Heart left ventricle (tissue), 16 donors: Measurements from ENCODE around the gene CALM1. TPM values are rescaled to one million over a fixed set of nuclear protein-coding genes. Genes with fewer than 3 reads are reported as not detected.
A peak's percentile ranks its signal among the peaks of the same experiment; 100 is the strongest.
"Not testable (repeated sequence)": the region's sequence is repeated elsewhere in the genome, so short reads cannot be mapped to it uniquely, and the experiment has no call there.

ENCODE experiments used
- ATAC-seq, 4 donors: fragments of 200-7000 bp; cut with Tn5 transposase; one replicate each; pipeline ENCODE4 v1.9.1; 2020 to 2022; ENCODE audit warnings: moderate library complexity in 4 of 4, mild to moderate bottlenecking in 3 of 4, moderate number of reproducible peaks in 1 of 4
- DNase-seq, 5 donors: peaks; one replicate each; pipeline ENCODE4 v3.0.0-alpha.2; 2020
- H3K27ac ChIP-seq, 12 donors: fragments of 200-600 bp; sonication (generic) in 4 of 12; one replicate each; pipeline versions ENCODE4 v1.5.0 to v1.8.0; 2016 to 2022; ENCODE audit warnings: mild to moderate bottlenecking in 2 of 12
- H3K27me3 ChIP-seq, 9 donors: fragments of 200-600 bp; sonication (generic) in 2 of 9; one replicate each; pipeline versions ENCODE4 v1.5.1 to v1.8.0; 2016 to 2022; ENCODE audit warnings: mild to moderate bottlenecking in 3 of 9
- H3K36me3 ChIP-seq, 9 donors: fragments of 200-600 bp; sonication (generic) in 2 of 9; one replicate each; pipeline versions ENCODE4 v1.5.0 to v1.8.0; 2018 to 2022; ENCODE audit warnings: mild to moderate bottlenecking in 2 of 9
- H3K4me1 ChIP-seq, 12 donors: fragments of 200-600 bp; sonication (generic) in 4 of 12; one replicate each; pipeline versions ENCODE4 v1.5.0 to v1.8.0; 2016 to 2022; ENCODE audit warnings: mild to moderate bottlenecking in 3 of 12
- H3K4me3 ChIP-seq, 12 donors: fragments of 200-600 bp; sonication (generic) in 4 of 12; one replicate each; pipeline versions ENCODE4 v1.5.0 to v1.8.0; 2017 to 2022; ENCODE audit warnings: mild to moderate bottlenecking in 9 of 12, moderate library complexity in 4 of 12
- H3K9me3 ChIP-seq, 12 donors: fragments of 200-600 bp; sonication (generic) in 4 of 12; one replicate each; pipeline versions ENCODE4 v1.5.0 to v1.8.0; 2016 to 2022; ENCODE audit warnings: mild to moderate bottlenecking in 1 of 12
- CTCF ChIP-seq, 12 donors: fragments of 200-600 bp; sonication (generic) in 4 of 12; IDR thresholded peaks; one replicate each; pipeline versions ENCODE4 v1.5.0 to v1.8.0; 2018 to 2022; ENCODE audit warnings: antibody characterized with exemption in 12 of 12, mild to moderate bottlenecking in 5 of 12
- POLR2A ChIP-seq, 2 donors: fragments of 450-650 bp; IDR thresholded peaks; one replicate each; pipeline ENCODE4 v1.6.1; 2017; ENCODE audit warnings: antibody characterized with exemption in 2 of 2, mild to moderate bottlenecking in 2 of 2, moderate library complexity in 2 of 2
- WGBS, 4 donors: extraction: QIAGEN DNeasy Blood & Tissue Kit in 2 of 4; methylation state at CpG; one replicate each; pipeline versions ENCODE4 v1.1.5 to v1.1.7; 2013 to 2018; 5-methylcytosine and 5-hydroxymethylcytosine counted together
- intact Hi-C, 10 donors: fragments of 100-400 bp; cut with DNase I; formaldehyde crosslinking; loops; one replicate each; pipeline versions ENCODE4 v1.11.1 to v1.14.2; 2022
- polyA plus RNA-seq, 2 donors: library from polyadenylated mRNA; stranded (reverse); fragments of 200-250 nt; gene quantifications; one replicate each; pipeline ENCODE4 v1.2.3, GENCODE V29; 2013
- total RNA-seq, 9 donors: library from RNA; depleted of rRNA in 2 of 9; stranded (reverse); fragments of >200 nt in 2 of 9; fragmentation: NEBNext Ultra II Directional in 3 of 9; extraction: Animal tissue kit (Norgen Biotek cat#: 25700) in 3 of 9; gene quantifications; one replicate each; pipeline versions ENCODE4 v1.1.0 to v1.2.4, GENCODE V29; 2016 to 2023
- donor health status: ischemic (EF 13 %, LVEDD 7.1; RV severe dilation, severe dysfunction).
- donor health status: healthy with polysubstance abuse.
- donor health status: DM: no; HTN: yes; CAD: no.
- donor health status: DM: no; HTN: no; CAD: no.
- donor health status: ischemic (EF 25% LVEDD 6.9; RV normal size, moderate dysfunction).
- donor health status: ischemic (EF 25% LVEDD 5.7; RV mildly dilated, moderate dysfunction).
- donor health status: healthy.
- donor health status: DM: yes; HTN: yes; CAD: no.
- donor health status: ischemic (EF 35%, LVEDD 5.7; RV mildly dilated, moderate dysfunction).
- donor health status: nonischemic (EF 11% LVEDD 7.7; RV severe dilation, severe dysfunction).
- donor health status: DM: yes; HTN: yes; CAD: no.
- donor health status: PGD.
- donor health status: ischemic (EF 29% LVEDD 5.4; RV normal size, mild dysfunction).
- donor health status: nonischemic (EF 23%, LVEDD 6.1; RV moderate dilation, normal function).

CALM1 gene
- total and polyA plus RNA-seq, 11 donors, result 307 to 784 (median 440) TPM

GRCh38 chr14:90387206-90387760 is 9.5 kb upstream of the CALM1 start:
- no peak for DNase-seq
- H3K4me3 ChIP-seq, result no peak overlapping the region
- no peaks in the 10 kb centered on the region for H3K9me3 ChIP-seq
- ATAC-seq, result no peak
- H3K27me3 ChIP-seq, result no peaks in the 10 kb centered on the region
- WGBS, 4 donors, result 59 to 76% (median 62%) methylated on average over 2 of the region's 2 CpGs
- H3K4me1 ChIP-seq, result peaks cover 0 to 32% (median 18%) of the 10 kb centered on the region in 12 donors
- H3K27ac ChIP-seq, result peak overlapping the region in 3 of 12 donors; percentile 2 to 28 (median 16)
- TF ChIP-seq POLR2A (IDR thresholded peaks at IDR 0.05) (no peak), CTCF (IDR thresholded peaks at IDR 0.05) (no peak)
- H3K36me3 ChIP-seq, result no peaks in the 10 kb centered on the region
- intact Hi-C loops, result no loop called here

DNA sequence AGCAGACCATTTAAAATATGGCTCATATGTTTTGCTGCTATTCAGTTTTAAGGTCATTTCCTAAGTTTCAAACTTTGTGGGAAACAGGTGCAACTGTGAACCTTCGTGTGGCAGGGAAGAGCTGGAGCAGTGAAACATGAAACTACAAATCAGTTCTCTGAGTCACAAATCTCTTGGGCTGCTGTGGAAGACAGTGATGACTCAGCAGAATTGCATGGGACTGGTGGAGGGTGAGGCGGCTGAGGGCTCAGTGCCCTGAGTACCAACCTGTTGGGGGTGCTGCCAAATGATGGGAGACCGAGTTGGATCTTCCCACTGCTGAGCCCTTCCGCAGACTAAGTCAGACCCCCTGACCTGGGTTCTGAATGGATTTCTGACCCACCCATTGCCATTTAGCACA is 8.4 kb upstream of the CALM1 start:
- Histone ChIP-seq H3K36me3 (no peaks in the 10 kb centered on the region), H3K4me3 (no peak overlapping the region), H3K27me3 (no peaks in the 10 kb centered on the region), H3K4me1 (peaks cover 0 to 32% (median 18%) of the 10 kb centered on the region in 12 donors), H3K9me3 (no peaks in the 10 kb centered on the region), H3K27ac (no peak overlapping the region)
- DNase-seq (no peak), ATAC-seq (peak in 2 of 4 donors; percentile 25 to 40)
- intact Hi-C loops, result no loop called here
- WGBS, 4 donors, result 60 to 71% (median 68%) methylated on average over 4 of the region's 4 CpGs
- TF ChIP-seq CTCF (IDR thresholded peaks at IDR 0.05) (no peak), POLR2A (IDR thresholded peaks at IDR 0.05) (no peak)

- Histone ChIP-seq H3K27me3 (no peaks in the 10 kb centered on the region), H3K9me3 (no peaks in the 10 kb centered on the region), H3K4me3 (no peak overlapping the region), H3K4me1 (peaks cover 0 to 28% (median 13%) of the 10 kb centered on the region in 12 donors), H3K36me3 (no peaks in the 10 kb centered on the region), H3K27ac (no peak overlapping the region)
- 72 to 100% (median 85%) methylated on average over 1 of the region's 1 CpG for whole genome bisulfite sequencing, 4 donors
- ATAC-seq (no peak), DNase-seq (no peak)
- intact Hi-C loops, result no loop called here
- no peak for TF ChIP-seq POLR2A (IDR thresholded peaks at IDR 0.05)
- TF ChIP-seq CTCF (IDR thresholded peaks at IDR 0.05), result no peak
Measured at GRCh38 chr14:90388982-90389381, 7.8 kb upstream of the CALM1 start.

DNA sequence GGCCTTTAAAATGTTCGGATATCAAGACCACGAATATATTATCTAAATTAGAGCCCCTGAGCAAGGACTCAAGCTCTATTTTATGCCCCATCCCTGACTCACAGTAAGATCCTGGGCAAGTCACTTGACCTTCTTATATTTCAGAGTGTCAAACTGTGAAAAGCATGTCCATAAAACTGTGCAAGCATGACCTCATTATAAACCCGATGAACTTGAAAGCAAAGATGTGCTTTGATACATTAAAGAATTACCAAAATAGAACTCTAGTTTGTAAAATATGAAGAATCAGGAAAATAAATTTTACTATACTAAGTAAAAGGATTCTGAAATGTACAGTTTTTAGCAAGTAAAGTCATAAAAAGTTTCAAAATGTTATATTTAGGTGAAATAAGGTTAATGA is 2.9 kb upstream of the CALM1 start:
- intact Hi-C loops, result loop anchor here in 4 of 10 donors (10.0 kb wide), 3 partner anchors 89 to 361 kb away; no protein-coding TSS in a partner anchor
- 81 to 82% (median 82%) methylated on average over 3 of the region's 3 CpGs for WGBS, 4 donors
- TF ChIP-seq CTCF (IDR thresholded peaks at IDR 0.05), result no peak
- no peak for TF ChIP-seq POLR2A (IDR thresholded peaks at IDR 0.05)
- Histone ChIP-seq H3K27me3 (no peaks in the 10 kb centered on the region), H3K27ac (no peak overlapping the region), H3K4me1 (peaks cover 0 to 12% (median 6%) of the 10 kb centered on the region in 12 donors), H3K4me3 (no peak overlapping the region), H3K36me3 (no peaks in the 10 kb centered on the region), H3K9me3 (no peaks in the 10 kb centered on the region)
- DNase-seq (no peak), ATAC-seq (no peak)

DNA sequence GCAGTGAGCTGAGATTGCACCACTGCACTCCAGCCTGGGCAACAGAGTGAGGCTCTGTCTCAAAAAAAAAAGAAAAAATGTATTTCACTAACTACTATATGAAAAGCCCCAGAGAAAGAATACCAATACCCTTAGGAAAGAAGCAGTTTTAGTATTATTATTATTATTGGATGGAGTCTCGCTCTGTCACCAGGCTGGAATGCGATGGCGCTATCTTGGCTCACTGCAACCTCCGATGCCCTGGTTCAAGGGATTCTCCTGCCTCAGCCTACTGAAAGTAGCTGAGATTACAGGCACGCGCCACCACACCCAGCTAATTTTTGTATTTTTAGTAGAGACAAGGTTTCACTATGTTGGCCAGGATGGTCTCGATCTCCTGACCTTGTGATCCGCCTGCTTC is 2.0 kb upstream of the CALM1 start:
- not testable (repeated sequence) for H3K9me3 ChIP-seq, H3K4me3 ChIP-seq, DNase-seq, H3K27ac ChIP-seq, ATAC-seq, H3K27me3 ChIP-seq, H3K36me3 ChIP-seq
- H3K4me1 ChIP-seq, result peaks cover under 1 to 20% (median 14%) of the 10 kb centered on the region in 12 donors
- intact Hi-C loops, result loop anchor here in 9 of 10 donors (5.0 to 10.0 kb wide), 12 partner anchors 62 to 668 kb away; partner anchors contain the start of genes NRDE2 (in 4 of the 9) and RPS6KA5 (in 1 of the 9)
- 92 to 97% (median 94%) methylated on average over 8 of the region's 8 CpGs for WGBS, 4 donors
